ENCODE results near the gene ABT1.

GRCh38 chr6:26597821-26598220, 1.1 kb downstream of the ABT1 start:
- no peak for TF ChIP-seq CTCF (IDR thresholded peaks at IDR 0.05; ENCODE audit: poor library complexity)
- no peak for TF ChIP-seq EZH2 (IDR thresholded peaks at IDR 0.05; ENCODE audit: borderline replicate concordance)

Data from hepatocyte (in vitro differentiated cells).